ENCODE measurements around the gene BANF1. TPM values are rescaled to one million over a fixed set of nuclear protein-coding genes. Genes with fewer than 3 reads are reported as not detected.

The BANF1 gene
- total and polyA plus RNA-seq, 9 of the 15 experiments (the other 6 are each of a cell fraction or from before 2014, with no cell fraction given): 108 to 651 (median 263) TPM

DNA sequence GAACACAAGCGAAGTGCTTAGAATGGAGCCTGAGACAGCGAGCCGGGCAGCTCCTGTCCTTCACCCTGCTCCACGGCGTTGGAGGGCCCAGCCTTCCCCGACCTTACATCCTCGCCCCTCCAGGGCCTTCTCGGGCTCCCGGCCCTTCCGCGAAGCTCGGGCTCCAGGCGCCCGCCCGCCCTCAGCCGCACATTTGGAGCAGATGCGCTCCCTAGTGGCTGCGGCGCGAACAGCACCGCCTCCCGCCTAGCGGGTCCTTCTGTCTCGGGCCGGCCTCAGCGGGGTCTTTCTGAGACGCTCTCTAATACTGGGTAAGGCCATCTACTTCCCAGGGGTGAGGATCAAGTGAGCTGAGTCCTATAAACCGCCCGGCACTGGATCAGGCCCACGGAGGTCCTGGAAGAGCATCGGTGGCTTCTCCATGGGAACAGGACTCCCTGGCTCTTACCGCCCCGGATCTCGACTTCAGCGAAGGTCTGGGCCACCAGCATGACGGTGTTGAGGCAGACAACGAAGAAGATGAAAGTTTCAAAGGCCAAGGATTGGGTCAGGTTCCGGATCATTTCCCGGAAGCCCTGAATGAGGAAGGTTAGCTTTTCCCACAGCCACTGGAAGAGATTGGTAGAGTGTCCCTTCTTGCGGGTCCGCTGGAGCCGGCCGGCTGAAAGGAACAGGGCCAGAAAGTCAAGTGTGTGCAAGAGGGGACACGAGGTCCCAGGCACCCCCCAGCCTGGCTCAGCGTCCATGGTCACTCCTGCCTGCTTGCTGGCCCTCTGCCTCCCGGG lies 20.3 kb downstream of the BANF1 start (continued):
- TF ChIP-seq, protein P1, sequence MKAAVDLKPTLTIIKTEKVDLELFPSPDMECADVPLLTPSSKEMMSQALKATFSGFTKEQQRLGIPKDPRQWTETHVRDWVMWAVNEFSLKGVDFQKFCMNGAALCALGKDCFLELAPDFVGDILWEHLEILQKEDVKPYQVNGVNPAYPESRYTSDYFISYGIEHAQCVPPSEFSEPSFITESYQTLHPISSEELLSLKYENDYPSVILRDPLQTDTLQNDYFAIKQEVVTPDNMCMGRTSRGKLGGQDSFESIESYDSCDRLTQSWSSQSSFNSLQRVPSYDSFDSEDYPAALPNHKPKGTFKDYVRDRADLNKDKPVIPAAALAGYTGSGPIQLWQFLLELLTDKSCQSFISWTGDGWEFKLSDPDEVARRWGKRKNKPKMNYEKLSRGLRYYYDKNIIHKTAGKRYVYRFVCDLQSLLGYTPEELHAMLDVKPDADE (conservative IDR thresholded peaks at IDR 0.05; ENCODE audit: control insufficient read depth, low read depth, low read length): 0 out of 2 replicates have a peak, but pooled peaks have one; percentile 41
- TF ChIP-seq DPF2 (IDR thresholded peaks at IDR 0.05) (no peak), ZNF75A (CRISPR knock-in tag; IDR thresholded peaks at IDR 0.05) (no peak), POLR2G (IDR thresholded peaks at IDR 0.05; ENCODE audit: low read depth, low read length) (peak; percentile 82), SAP30 (IDR thresholded peaks at IDR 0.05; ENCODE audit: borderline replicate concordance, insufficient read depth, low read depth, low read length, poor library complexity, severe bottlenecking) (no peak), RAD21 (CRISPR knock-in tag; conservative IDR thresholded peaks at IDR 0.05 in 1 of 2, IDR thresholded peaks at IDR 0.05 in 1 of 2) (peak; percentile 78 to 87), TCF3 (CRISPR knock-in tag; IDR thresholded peaks at IDR 0.05) (no peak), SP1 (CRISPR knock-in tag; IDR thresholded peaks at IDR 0.05) (peak; percentile 66; the same call in 1 of the 2 replicates), IFI16 (CRISPR knock-in tag; IDR thresholded peaks at IDR 0.05) (no peak), MIER1 (IDR thresholded peaks at IDR 0.05; ENCODE audit: low read depth) (no peak), BCL6 (CRISPR knock-in tag; IDR thresholded peaks at IDR 0.05) (no peak), MCM3 (IDR thresholded peaks at IDR 0.05) (no peak), ZNF165 (CRISPR knock-in tag; IDR thresholded peaks at IDR 0.05; ENCODE audit: borderline replicate concordance) (no peak), FOXJ3 (CRISPR knock-in tag; IDR thresholded peaks at IDR 0.05) (no peak), ZNF232 (CRISPR knock-in tag; IDR thresholded peaks at IDR 0.05) (no peak), BMI1 (IDR thresholded peaks at IDR 0.05; ENCODE audit: low read length) (no peak), MAZ (CRISPR knock-in tag; conservative IDR thresholded peaks at IDR 0.05 in 1 of 2, IDR thresholded peaks at IDR 0.05 in 1 of 2) (peak; percentile 63 to 79)
- TF ChIP-seq, protein P2, sequence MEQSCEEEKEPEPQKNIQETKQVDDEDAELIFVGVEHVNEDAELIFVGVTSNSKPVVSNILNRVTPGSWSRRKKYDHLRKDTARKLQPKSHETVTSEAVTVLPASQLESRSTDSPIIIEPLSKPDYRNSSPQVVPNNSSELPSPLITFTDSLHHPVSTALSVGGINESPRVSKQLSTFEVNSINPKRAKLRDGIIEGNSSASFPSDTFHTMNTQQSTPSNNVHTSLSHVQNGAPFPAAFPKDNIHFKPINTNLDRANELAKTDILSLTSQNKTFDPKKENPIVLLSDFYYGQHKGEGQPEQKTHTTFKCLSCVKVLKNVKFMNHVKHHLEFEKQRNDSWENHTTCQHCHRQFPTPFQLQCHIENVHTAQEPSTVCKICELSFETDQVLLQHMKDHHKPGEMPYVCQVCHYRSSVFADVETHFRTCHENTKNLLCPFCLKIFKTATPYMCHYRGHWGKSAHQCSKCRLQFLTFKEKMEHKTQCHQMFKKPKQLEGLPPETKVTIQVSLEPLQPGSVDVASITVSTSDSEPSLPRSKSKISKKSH (CRISPR knock-in tag; IDR thresholded peaks at IDR 0.05): no peak
- TF ChIP-seq, protein P3, sequence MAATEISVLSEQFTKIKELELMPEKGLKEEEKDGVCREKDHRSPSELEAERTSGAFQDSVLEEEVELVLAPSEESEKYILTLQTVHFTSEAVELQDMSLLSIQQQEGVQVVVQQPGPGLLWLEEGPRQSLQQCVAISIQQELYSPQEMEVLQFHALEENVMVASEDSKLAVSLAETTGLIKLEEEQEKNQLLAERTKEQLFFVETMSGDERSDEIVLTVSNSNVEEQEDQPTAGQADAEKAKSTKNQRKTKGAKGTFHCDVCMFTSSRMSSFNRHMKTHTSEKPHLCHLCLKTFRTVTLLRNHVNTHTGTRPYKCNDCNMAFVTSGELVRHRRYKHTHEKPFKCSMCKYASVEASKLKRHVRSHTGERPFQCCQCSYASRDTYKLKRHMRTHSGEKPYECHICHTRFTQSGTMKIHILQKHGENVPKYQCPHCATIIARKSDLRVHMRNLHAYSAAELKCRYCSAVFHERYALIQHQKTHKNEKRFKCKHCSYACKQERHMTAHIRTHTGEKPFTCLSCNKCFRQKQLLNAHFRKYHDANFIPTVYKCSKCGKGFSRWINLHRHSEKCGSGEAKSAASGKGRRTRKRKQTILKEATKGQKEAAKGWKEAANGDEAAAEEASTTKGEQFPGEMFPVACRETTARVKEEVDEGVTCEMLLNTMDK (IDR thresholded peaks at IDR 0.05; ENCODE audit: borderline replicate concordance, insufficient read depth, low read depth, low read length, poor library complexity, severe bottlenecking): peak; percentile 15
- TF ChIP-seq, protein P4, sequence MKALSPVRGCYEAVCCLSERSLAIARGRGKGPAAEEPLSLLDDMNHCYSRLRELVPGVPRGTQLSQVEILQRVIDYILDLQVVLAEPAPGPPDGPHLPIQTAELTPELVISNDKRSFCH (CRISPR knock-in tag; IDR thresholded peaks at IDR 0.05): no peak
- TF ChIP-seq, protein P4 (tag; IDR thresholded peaks at IDR 0.05): no peak
